H1 (cell line): ENCODE results near the gene STEAP2. TPM values are rescaled to one million over a fixed set of nuclear protein-coding genes. Genes with fewer than 3 reads are reported as not detected.

Experiments
- polyA plus RNA-seq, 7 experiments: library from polyadenylated mRNA; depleted of rRNA in 3 of 7; stranded (reverse) in 5 of 7; unstranded in 2 of 7; fragments of >200 nt in 5 of 7; fragments of 200-250 nt in 2 of 7; gene quantifications; 1 replicate in 5 of 7; 2 replicates in 1 of 7; 4 replicates in 1 of 7; pipeline versions ENCODE4 v1.2.1 to v1.2.3, GENCODE V29; 2011 to 2013; ENCODE audit warnings: missing spikeins in 2 of 7, mixed read lengths in 2 of 7
- total RNA-seq: library from RNA; stranded (reverse); fragmentation: NEBNext Ultra II Directional; extraction: Animal tissue kit (Norgen Biotek cat#: 25700); gene quantifications from 2 replicates; pipeline ENCODE4 v1.2.1, GENCODE V29; 2021
- TF ChIP-seq, protein P1 (sequence below): fragments of 300-600 bp; sonication (generic); IDR thresholded peaks from 2 replicates; pipeline ENCODE4 v1.7.1; 2012; ENCODE audit warnings: low read length, moderate library complexity, mild to moderate bottlenecking, inconsistent platforms; ENCODE audit not compliant: insufficient replicate concordance

Gene STEAP2
- total and polyA plus RNA-seq, 2 of the 8 experiments (the other 6 are each of a cell fraction or from before 2014, with no cell fraction given) = 13.4 to 18.4 TPM

GRCh38 chr7:90233569-90233968, 22.0 kb downstream of the STEAP2 start (continued):
- TF ChIP-seq, protein P1, sequence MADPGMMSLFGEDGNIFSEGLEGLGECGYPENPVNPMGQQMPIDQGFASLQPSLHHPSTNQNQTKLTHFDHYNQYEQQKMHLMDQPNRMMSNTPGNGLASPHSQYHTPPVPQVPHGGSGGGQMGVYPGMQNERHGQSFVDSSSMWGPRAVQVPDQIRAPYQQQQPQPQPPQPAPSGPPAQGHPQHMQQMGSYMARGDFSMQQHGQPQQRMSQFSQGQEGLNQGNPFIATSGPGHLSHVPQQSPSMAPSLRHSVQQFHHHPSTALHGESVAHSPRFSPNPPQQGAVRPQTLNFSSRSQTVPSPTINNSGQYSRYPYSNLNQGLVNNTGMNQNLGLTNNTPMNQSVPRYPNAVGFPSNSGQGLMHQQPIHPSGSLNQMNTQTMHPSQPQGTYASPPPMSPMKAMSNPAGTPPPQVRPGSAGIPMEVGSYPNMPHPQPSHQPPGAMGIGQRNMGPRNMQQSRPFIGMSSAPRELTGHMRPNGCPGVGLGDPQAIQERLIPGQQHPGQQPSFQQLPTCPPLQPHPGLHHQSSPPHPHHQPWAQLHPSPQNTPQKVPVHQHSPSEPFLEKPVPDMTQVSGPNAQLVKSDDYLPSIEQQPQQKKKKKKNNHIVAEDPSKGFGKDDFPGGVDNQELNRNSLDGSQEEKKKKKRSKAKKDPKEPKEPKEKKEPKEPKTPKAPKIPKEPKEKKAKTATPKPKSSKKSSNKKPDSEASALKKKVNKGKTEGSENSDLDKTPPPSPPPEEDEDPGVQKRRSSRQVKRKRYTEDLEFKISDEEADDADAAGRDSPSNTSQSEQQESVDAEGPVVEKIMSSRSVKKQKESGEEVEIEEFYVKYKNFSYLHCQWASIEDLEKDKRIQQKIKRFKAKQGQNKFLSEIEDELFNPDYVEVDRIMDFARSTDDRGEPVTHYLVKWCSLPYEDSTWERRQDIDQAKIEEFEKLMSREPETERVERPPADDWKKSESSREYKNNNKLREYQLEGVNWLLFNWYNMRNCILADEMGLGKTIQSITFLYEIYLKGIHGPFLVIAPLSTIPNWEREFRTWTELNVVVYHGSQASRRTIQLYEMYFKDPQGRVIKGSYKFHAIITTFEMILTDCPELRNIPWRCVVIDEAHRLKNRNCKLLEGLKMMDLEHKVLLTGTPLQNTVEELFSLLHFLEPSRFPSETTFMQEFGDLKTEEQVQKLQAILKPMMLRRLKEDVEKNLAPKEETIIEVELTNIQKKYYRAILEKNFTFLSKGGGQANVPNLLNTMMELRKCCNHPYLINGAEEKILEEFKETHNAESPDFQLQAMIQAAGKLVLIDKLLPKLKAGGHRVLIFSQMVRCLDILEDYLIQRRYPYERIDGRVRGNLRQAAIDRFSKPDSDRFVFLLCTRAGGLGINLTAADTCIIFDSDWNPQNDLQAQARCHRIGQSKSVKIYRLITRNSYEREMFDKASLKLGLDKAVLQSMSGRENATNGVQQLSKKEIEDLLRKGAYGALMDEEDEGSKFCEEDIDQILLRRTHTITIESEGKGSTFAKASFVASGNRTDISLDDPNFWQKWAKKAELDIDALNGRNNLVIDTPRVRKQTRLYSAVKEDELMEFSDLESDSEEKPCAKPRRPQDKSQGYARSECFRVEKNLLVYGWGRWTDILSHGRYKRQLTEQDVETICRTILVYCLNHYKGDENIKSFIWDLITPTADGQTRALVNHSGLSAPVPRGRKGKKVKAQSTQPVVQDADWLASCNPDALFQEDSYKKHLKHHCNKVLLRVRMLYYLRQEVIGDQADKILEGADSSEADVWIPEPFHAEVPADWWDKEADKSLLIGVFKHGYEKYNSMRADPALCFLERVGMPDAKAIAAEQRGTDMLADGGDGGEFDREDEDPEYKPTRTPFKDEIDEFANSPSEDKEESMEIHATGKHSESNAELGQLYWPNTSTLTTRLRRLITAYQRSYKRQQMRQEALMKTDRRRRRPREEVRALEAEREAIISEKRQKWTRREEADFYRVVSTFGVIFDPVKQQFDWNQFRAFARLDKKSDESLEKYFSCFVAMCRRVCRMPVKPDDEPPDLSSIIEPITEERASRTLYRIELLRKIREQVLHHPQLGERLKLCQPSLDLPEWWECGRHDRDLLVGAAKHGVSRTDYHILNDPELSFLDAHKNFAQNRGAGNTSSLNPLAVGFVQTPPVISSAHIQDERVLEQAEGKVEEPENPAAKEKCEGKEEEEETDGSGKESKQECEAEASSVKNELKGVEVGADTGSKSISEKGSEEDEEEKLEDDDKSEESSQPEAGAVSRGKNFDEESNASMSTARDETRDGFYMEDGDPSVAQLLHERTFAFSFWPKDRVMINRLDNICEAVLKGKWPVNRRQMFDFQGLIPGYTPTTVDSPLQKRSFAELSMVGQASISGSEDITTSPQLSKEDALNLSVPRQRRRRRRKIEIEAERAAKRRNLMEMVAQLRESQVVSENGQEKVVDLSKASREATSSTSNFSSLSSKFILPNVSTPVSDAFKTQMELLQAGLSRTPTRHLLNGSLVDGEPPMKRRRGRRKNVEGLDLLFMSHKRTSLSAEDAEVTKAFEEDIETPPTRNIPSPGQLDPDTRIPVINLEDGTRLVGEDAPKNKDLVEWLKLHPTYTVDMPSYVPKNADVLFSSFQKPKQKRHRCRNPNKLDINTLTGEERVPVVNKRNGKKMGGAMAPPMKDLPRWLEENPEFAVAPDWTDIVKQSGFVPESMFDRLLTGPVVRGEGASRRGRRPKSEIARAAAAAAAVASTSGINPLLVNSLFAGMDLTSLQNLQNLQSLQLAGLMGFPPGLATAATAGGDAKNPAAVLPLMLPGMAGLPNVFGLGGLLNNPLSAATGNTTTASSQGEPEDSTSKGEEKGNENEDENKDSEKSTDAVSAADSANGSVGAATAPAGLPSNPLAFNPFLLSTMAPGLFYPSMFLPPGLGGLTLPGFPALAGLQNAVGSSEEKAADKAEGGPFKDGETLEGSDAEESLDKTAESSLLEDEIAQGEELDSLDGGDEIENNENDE = no peak
